ENCODE measurements around the gene ZNF10.

ZNF10 gene

GRCh38 chr12:133202493-133203343, 72.3 kb downstream of the ZNF10 start:
- no peak for FAIRE-seq

- FAIRE-seq: no peak
Observed at GRCh38 chr12:133203344-133204263, 73.2 kb downstream of the ZNF10 start.

- FAIRE-seq: no peak
Observed at GRCh38 chr12:133204264-133204603, 73.8 kb downstream of the ZNF10 start.

GRCh38 chr12:133206390-133206789, 76.0 kb downstream of the ZNF10 start:
- FAIRE-seq: no peak
